ENCODE measurements around the gene LSP1. TPM values are rescaled to one million over a fixed set of nuclear protein-coding genes. Genes with fewer than 3 reads are reported as not detected.
"Not testable (repeated sequence)": the region's sequence is repeated elsewhere in the genome, so short reads cannot be mapped to it uniquely, and the experiment has no call there.

Gene LSP1
- total and polyA plus RNA-seq, 2 of the 4 experiments (the other 2 are of a cell fraction): not detected

GRCh38 chr11:1803835-1804519 lies 48.9 kb upstream of the LSP1 start:
- dilution Hi-C loops (cut with HindIII; ENCODE audit: low sequenced_read_pairs, unreplicated experiment); BruUV-seq (replicated peaks); in situ Hi-C loops (cut with MboI; ENCODE audit: low sequenced_read_pairs): not testable (repeated sequence)

More at GRCh38 chr11:1803835-1804519, 48.9 kb upstream of the LSP1 start:
- peaks cover 33% of the 10 kb centered on the region for H3K27me3 ChIP-seq (ENCODE audit: control insufficient read depth, insufficient read depth, low read length)
- CTCF ChIA-PET; H4K20me1 ChIP-seq (ENCODE audit: insufficient read depth, low read length); H3K27ac ChIP-seq (ENCODE audit: insufficient read depth, low read length); H4K8ac ChIP-seq (ENCODE audit: low read depth in 2 of 2, low read length in 2 of 2); H3K36me3 ChIP-seq (ENCODE audit: control insufficient read depth, insufficient read depth, low read length); H2AK5ac ChIP-seq (ENCODE audit: low read depth, low read length); H3K23ac ChIP-seq (ENCODE audit: low read depth, low read length); H2BK15ac ChIP-seq (ENCODE audit: low read depth, low read length); H3K4me1 ChIP-seq (ENCODE audit: control insufficient read depth, insufficient read depth, low read length); H3K56ac ChIP-seq (ENCODE audit: extremely low read depth, insufficient read depth, low read length); H3K14ac ChIP-seq (replicated peaks; ENCODE audit: low read depth, low read length); H3K18ac ChIP-seq (ENCODE audit: low read depth, low read length); H3K9ac ChIP-seq (ENCODE audit: low read depth, low read length); H3K9me1 ChIP-seq (ENCODE audit: insufficient read depth, low read length); H2AK9ac ChIP-seq (replicated peaks; ENCODE audit: low read depth, low read length, poor library complexity); H3K9me3 ChIP-seq (ENCODE audit: control insufficient read depth, insufficient read depth, low read length); H3K4me3 ChIP-seq (ENCODE audit: insufficient read depth, low read depth, low read length); H3K4me2 ChIP-seq (ENCODE audit: low read depth, low read length); H3K4ac ChIP-seq (ENCODE audit: low read depth, low read length); H3K79me1 ChIP-seq (ENCODE audit: low read depth in 1 of 2, low read length in 2 of 2); ATAC-seq (ENCODE audit: low read depth); H4K91ac ChIP-seq (ENCODE audit: insufficient read depth, low read depth, low read length); DNase-seq; intact Hi-C loops (cut with micrococcal nuclease); H2BK20ac ChIP-seq (ENCODE audit: low read depth, low read length); H2AFZ ChIP-seq (replicated peaks; ENCODE audit: low read length, poor library complexity); H2BK120ac ChIP-seq (ENCODE audit: low read depth, low read length); H2BK5ac ChIP-seq (ENCODE audit: low read depth, low read length, poor library complexity, severe bottlenecking); H4K5ac ChIP-seq (ENCODE audit: low read depth, low read length): not testable (repeated sequence)
- POLR2A ChIA-PET (ENCODE audit: unreplicated experiment): interaction anchor here (0.6 kb wide), 1 partner anchor 319 kb away, joined by 3 read pairs; no protein-coding TSS in a partner anchor
- no CpG with 5 or more reads among the region's 42 CpGs for WGBS, 2 experiments (ENCODE audit: extremely low coverage in 2 of 2, insufficient read length in 1 of 2)
